Measurements from ENCODE around the gene PRMT3. TPM values are rescaled to one million over a fixed set of nuclear protein-coding genes. Genes with fewer than 3 reads are reported as not detected.

The PRMT3 gene
- total and polyA plus RNA-seq, 2 donors (not counting 3 experiments of a cell fraction or from before 2014, with no cell fraction given): 6.2 to 13.3 TPM

DNA sequence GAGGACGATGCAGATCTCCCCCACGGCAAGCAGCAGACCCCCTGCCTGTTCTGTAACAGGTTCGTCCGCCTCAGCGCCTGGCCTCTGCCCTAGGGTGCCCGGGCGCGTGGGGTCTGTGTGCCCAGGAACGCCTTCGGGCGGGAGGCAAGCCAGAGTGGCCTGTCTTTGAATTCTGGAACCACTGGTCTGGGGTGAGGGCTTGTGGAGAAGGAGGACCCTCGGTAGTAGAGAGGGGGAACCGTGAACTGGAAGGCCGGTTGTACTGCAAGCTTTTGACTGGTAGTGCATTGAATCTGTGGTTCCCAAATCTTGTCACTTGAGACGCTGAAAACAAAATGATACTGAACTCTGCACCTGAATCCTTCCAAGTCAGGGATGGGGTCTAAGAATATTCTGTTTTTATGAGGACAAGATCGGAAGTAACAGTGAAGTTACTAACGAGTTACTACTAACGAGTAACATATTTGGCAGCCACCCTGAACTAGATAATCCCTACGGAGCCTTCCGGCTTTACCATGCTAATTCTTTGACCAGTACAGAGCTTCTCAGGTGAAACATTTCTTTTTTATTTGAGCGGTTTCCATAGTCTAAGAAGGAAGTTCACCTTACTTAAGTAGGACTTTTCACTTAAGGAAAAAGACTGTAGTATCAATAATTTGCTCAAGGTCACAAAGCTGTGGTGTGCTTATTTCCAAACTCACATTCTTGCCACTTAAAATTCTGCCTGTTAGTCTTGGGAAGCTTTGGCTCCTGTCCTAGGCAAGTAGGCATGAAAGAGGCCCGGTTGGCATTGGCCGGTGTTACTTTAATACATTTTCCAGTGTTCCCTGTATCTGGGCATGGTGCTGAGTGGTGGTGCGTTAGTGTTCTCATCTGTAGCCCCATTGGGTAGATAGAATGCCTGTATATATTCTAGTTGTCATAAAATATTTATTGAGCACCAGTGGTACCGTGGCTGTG lies 860 bp downstream of the PRMT3 start:
- H3K36me3 ChIP-seq (ENCODE audit: control insufficient read depth in 2 of 2, extremely low read depth in 1 of 2, insufficient read depth in 2 of 2, low read length in 2 of 2): peaks cover 0 to 4% of the 10 kb centered on the region in 2 experiments
- intact Hi-C loops (cut with micrococcal nuclease): no loop called here
- no peaks in the 10 kb centered on the region for H3K9me1 ChIP-seq (replicated peaks; ENCODE audit: control insufficient read depth, extremely low read depth, insufficient read depth, low read length)
- no peak for DNase-seq (ENCODE audit: low read depth, low spot score)
- dilution Hi-C loops (cut with MboI; ENCODE audit: extremely low pct_ligation_motif_present, low sequenced_read_pairs): no loop called here
- peak overlapping the region; percentile 61 to 98 (median 71) for H3K4me3 ChIP-seq (replicated peaks in 1 of 3; ENCODE audit: insufficient read depth in 1 of 3, low read depth in 1 of 3, low read length in 3 of 3)
- H4K20me1 ChIP-seq (replicated peaks; ENCODE audit: control insufficient read depth, extremely low read depth, insufficient read depth, low read length): no peaks in the 10 kb centered on the region
- peak overlapping the region; percentile 61 for H3K27ac ChIP-seq (ENCODE audit: insufficient read depth, low read depth, low read length)
- peak overlapping the region; percentile 60 for H2AFZ ChIP-seq (ENCODE audit: low read depth, low read length)
- peaks cover 12% of the 10 kb centered on the region for H3K79me2 ChIP-seq (ENCODE audit: control insufficient read depth, insufficient read depth, low read length)
- H3K4me1 ChIP-seq (ENCODE audit: control insufficient read depth, extremely low read depth, insufficient read depth, low read length): peaks cover 13% of the 10 kb centered on the region
- ChIA-PET POLR2A (no interaction called here), CTCF (interaction anchor here (1.4 to 2.3 kb wide), 4 partner anchors 9 to 260 kb away, joined by 4 to 15 read pairs (median 6); no protein-coding TSS in a partner anchor)
- FAIRE-seq: no peak
- TF ChIP-seq EZH2 (IDR thresholded peaks at IDR 0.05; ENCODE audit: borderline replicate concordance, low read depth, low read length, severe bottlenecking) (no peak), MAX (IDR thresholded peaks at IDR 0.05; ENCODE audit: insufficient read depth, insufficient read length) (no peak)
- TSS peak; percentile 37 for BruUV-seq (replicated peaks)
- H3K9me3 ChIP-seq (replicated peaks; ENCODE audit: control insufficient read depth, insufficient read depth, low read length): no peaks in the 10 kb centered on the region
- H3K27me3 ChIP-seq (ENCODE audit: control insufficient read depth in 2 of 2, insufficient read depth in 2 of 2, low read length in 2 of 2): no peaks in the 10 kb centered on the region
- H3K4me2 ChIP-seq (ENCODE audit: insufficient read depth, low read length): peak overlapping the region; percentile 79
- H3K9ac ChIP-seq (replicated peaks; ENCODE audit: extremely low read depth, insufficient read depth, low read length): peak overlapping the region; percentile 81

GRCh38 chr11:20397281-20397680 lies 9.8 kb downstream of the PRMT3 start:
- Histone ChIP-seq H3K4me2 (ENCODE audit: insufficient read depth, low read length) (no peak overlapping the region), H3K4me3 (replicated peaks in 1 of 3; ENCODE audit: insufficient read depth in 1 of 3, low read depth in 1 of 3, low read length in 3 of 3) (no peak overlapping the region), H4K20me1 (replicated peaks; ENCODE audit: control insufficient read depth, extremely low read depth, insufficient read depth, low read length) (no peaks in the 10 kb centered on the region), H3K79me2 (ENCODE audit: control insufficient read depth, insufficient read depth, low read length) (no peaks in the 10 kb centered on the region), H3K9me3 (replicated peaks; ENCODE audit: control insufficient read depth, insufficient read depth, low read length) (no peaks in the 10 kb centered on the region), H3K4me1 (ENCODE audit: control insufficient read depth, extremely low read depth, insufficient read depth, low read length) (no peaks in the 10 kb centered on the region), H3K9me1 (replicated peaks; ENCODE audit: control insufficient read depth, extremely low read depth, insufficient read depth, low read length) (no peaks in the 10 kb centered on the region), H3K36me3 (ENCODE audit: control insufficient read depth in 2 of 2, extremely low read depth in 1 of 2, insufficient read depth in 2 of 2, low read length in 2 of 2) (peaks cover 0 to 7% of the 10 kb centered on the region in 2 experiments), H3K9ac (replicated peaks; ENCODE audit: extremely low read depth, insufficient read depth, low read length) (no peak overlapping the region), H2AFZ (ENCODE audit: low read depth, low read length) (no peak overlapping the region), H3K27ac (ENCODE audit: insufficient read depth, low read depth, low read length) (no peak overlapping the region), H3K27me3 (ENCODE audit: control insufficient read depth in 2 of 2, insufficient read depth in 2 of 2, low read length in 2 of 2) (no peaks in the 10 kb centered on the region)
- ChIA-PET CTCF (interaction anchor here (0.6 to 6.9 kb wide), 26 partner anchors 8 to 269 kb away, joined by 3 to 131 read pairs (median 5); no protein-coding TSS in a partner anchor), POLR2A (no interaction called here)
- no peak for TF ChIP-seq FOS (IDR thresholded peaks at IDR 0.05; ENCODE audit: borderline replicate concordance, insufficient read depth, low read length)
- no peak for TF ChIP-seq JUN (IDR thresholded peaks at IDR 0.05; ENCODE audit: borderline replicate concordance, insufficient read depth, insufficient read length, low read depth)
- TF ChIP-seq, protein P1, sequence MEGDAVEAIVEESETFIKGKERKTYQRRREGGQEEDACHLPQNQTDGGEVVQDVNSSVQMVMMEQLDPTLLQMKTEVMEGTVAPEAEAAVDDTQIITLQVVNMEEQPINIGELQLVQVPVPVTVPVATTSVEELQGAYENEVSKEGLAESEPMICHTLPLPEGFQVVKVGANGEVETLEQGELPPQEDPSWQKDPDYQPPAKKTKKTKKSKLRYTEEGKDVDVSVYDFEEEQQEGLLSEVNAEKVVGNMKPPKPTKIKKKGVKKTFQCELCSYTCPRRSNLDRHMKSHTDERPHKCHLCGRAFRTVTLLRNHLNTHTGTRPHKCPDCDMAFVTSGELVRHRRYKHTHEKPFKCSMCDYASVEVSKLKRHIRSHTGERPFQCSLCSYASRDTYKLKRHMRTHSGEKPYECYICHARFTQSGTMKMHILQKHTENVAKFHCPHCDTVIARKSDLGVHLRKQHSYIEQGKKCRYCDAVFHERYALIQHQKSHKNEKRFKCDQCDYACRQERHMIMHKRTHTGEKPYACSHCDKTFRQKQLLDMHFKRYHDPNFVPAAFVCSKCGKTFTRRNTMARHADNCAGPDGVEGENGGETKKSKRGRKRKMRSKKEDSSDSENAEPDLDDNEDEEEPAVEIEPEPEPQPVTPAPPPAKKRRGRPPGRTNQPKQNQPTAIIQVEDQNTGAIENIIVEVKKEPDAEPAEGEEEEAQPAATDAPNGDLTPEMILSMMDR (IDR thresholded peaks at IDR 0.05; ENCODE audit: extremely low read depth in 1 of 2, insufficient read depth in 1 of 2, low read depth in 1 of 2, low read length in 2 of 2): peak; percentile 33 to 57
- BruUV-seq (replicated peaks): no TSS peak
- intact Hi-C loops (cut with micrococcal nuclease): loop anchor here (1.0 kb wide), 2 partner anchors 46 to 213 kb away; no protein-coding TSS in a partner anchor
- peak; percentile 43 for FAIRE-seq
- DNase-seq (ENCODE audit: low read depth, low spot score): peak; percentile 41
- dilution Hi-C loops (cut with MboI; ENCODE audit: extremely low pct_ligation_motif_present, low sequenced_read_pairs): no loop called here
